HEK293 (cell line): ENCODE measurements around the gene GARRE1.

Experiments
- CTCF ChIA-PET: fragments of 350-600 bp; formaldehyde crosslinking; extraction: SDS; loops from one replicate; lab custom pipeline; 2021; ENCODE audit warnings: antibody characterized with exemption; lab: Yijun Ruan, JAX
- POLR2A ChIA-PET: fragments of 300-600 bp; formaldehyde crosslinking; extraction: SDS; loops from one replicate; lab custom pipeline; 2020; ENCODE audit warnings: antibody characterized with exemption, inconsistent platforms; lab: Yijun Ruan, JAX
- H3K27ac ChIP-seq: fragments of 200-500 bp; sonication (Bioruptor generic); 2 replicates; pipeline ENCODE4 v1.5.1; 2014; ENCODE audit warnings: low read depth, low read length, control low read depth, inconsistent platforms; ENCODE audit errors: extremely low read depth
- H3K36me3 ChIP-seq, 2 experiments: fragments of 200-500 bp in 1 of 2; sonication (Bioruptor generic) in 1 of 2; 1 replicate in 1 of 2; 2 replicates in 1 of 2; pipeline ENCODE4 v1.5.1; 2014 to 2017; ENCODE audit warnings: inconsistent platforms in 2 of 2, low read length in 2 of 2; ENCODE audit not compliant: control insufficient read depth in 2 of 2, insufficient read depth in 1 of 2
- H3K4me1 ChIP-seq: fragments of 200-500 bp; sonication (Bioruptor generic); 2 replicates; pipeline ENCODE4 v1.5.1; 2014; ENCODE audit warnings: mild to moderate bottlenecking, low read length, inconsistent platforms; ENCODE audit not compliant: control insufficient read depth, insufficient read depth
- H3K4me3 ChIP-seq: 2 replicates; pipeline ENCODE4 v1.5.1; 2011; ENCODE audit warnings: low read depth, mild to moderate bottlenecking, control low read depth, low read length, moderate library complexity
- H3K9me3 ChIP-seq: fragments of 200-500 bp; sonication (Bioruptor generic); 2 replicates; pipeline ENCODE4 v1.5.1; 2014; ENCODE audit warnings: low read depth, low read length, inconsistent platforms; ENCODE audit not compliant: control insufficient read depth, insufficient read depth
- FEZF1 ChIP-seq: fragments of 450-650 bp; formaldehyde crosslinking; IDR thresholded peaks from 2 replicates; pipeline ENCODE4 v1.5.1; 2016; ENCODE audit warnings: missing biosample characterization, missing genetic modification characterization
- IKZF3 ChIP-seq: fragments of 450-650 bp; IDR thresholded peaks from 2 replicates; pipeline ENCODE4 v1.5.0; 2018; ENCODE audit warnings: missing biosample characterization, mild to moderate bottlenecking, missing genetic modification characterization, moderate library complexity
- MEIS1 ChIP-seq: sonication (generic); formaldehyde crosslinking; IDR thresholded peaks from 2 replicates; pipeline ENCODE4 v1.8.1; 2022; ENCODE audit warnings: missing genetic modification reagents, mild to moderate bottlenecking, borderline replicate concordance
- RBAK ChIP-seq: fragments of 450-650 bp; formaldehyde crosslinking; IDR thresholded peaks from 2 replicates; pipeline ENCODE4 v1.5.1; 2016; ENCODE audit warnings: missing biosample characterization, missing genetic modification characterization
- SALL2 ChIP-seq: fragments of 450-650 bp; formaldehyde crosslinking; IDR thresholded peaks from 2 replicates; pipeline ENCODE4 v1.5.0; 2017; ENCODE audit warnings: missing biosample characterization, mild to moderate bottlenecking, missing genetic modification characterization, borderline replicate concordance
- TRIM28 ChIP-seq: IDR thresholded peaks from 2 replicates; pipeline ENCODE4 v1.6.1; 2011; ENCODE audit warnings: low read length, control low read depth, borderline replicate concordance
- YY1 ChIP-seq: fragments of 450-650 bp; formaldehyde crosslinking; IDR thresholded peaks from 2 replicates; pipeline ENCODE4 v1.5.1; 2018; ENCODE audit warnings: missing biosample characterization, missing genetic modification characterization
- ZBTB26 ChIP-seq: fragments of 450-650 bp; formaldehyde crosslinking; optimal IDR thresholded peaks from 2 replicates; pipeline ENCODE3; 2016; ENCODE audit warnings: missing biosample characterization, mild to moderate bottlenecking, missing genetic modification characterization
- ZFP41 ChIP-seq: fragments of 450-650 bp; formaldehyde crosslinking; IDR thresholded peaks from 2 replicates; pipeline ENCODE4 v1.5.1; 2016; ENCODE audit warnings: missing biosample characterization, missing genetic modification characterization, borderline replicate concordance
- ZNF184 ChIP-seq: fragments of 450-650 bp; IDR thresholded peaks from 2 replicates; pipeline ENCODE4 v1.5.1; 2018; ENCODE audit warnings: missing biosample characterization, mild to moderate bottlenecking, missing genetic modification characterization
- ZNF211 ChIP-seq: fragments of 450-650 bp; formaldehyde crosslinking; IDR thresholded peaks from 2 replicates; pipeline ENCODE4 v1.5.1; 2016; ENCODE audit warnings: low read depth, missing biosample characterization, missing genetic modification characterization
- ZNF24 ChIP-seq: fragments of 450-650 bp; formaldehyde crosslinking; IDR thresholded peaks from 2 replicates; pipeline ENCODE4 v1.5.1; 2016; ENCODE audit warnings: missing biosample characterization, missing genetic modification characterization
- ZNF561 ChIP-seq: fragments of 450-650 bp; IDR thresholded peaks from 2 replicates; pipeline ENCODE4 v1.5.1; 2018; ENCODE audit warnings: missing biosample characterization, missing genetic modification characterization, borderline replicate concordance
- ZNF585B ChIP-seq: fragments of 450-650 bp; formaldehyde crosslinking; IDR thresholded peaks from 2 replicates; pipeline ENCODE4 v1.5.1; 2016; ENCODE audit warnings: missing biosample characterization, missing genetic modification characterization
- ZNF660 ChIP-seq: fragments of 450-650 bp; IDR thresholded peaks from 2 replicates; pipeline ENCODE4 v1.5.1; 2018; ENCODE audit warnings: missing biosample characterization, mild to moderate bottlenecking, missing genetic modification characterization
- ZNF664 ChIP-seq: fragments of 450-650 bp; formaldehyde crosslinking; IDR thresholded peaks from 2 replicates; pipeline ENCODE4 v1.5.1; 2016; ENCODE audit warnings: missing biosample characterization, missing genetic modification characterization
- ZNF777 ChIP-seq: fragments of 450-650 bp; formaldehyde crosslinking; IDR thresholded peaks from 2 replicates; pipeline ENCODE4 v1.5.1; 2017; ENCODE audit warnings: missing biosample characterization, missing genetic modification characterization, borderline replicate concordance
- ZNF791 ChIP-seq: fragments of 450-650 bp; formaldehyde crosslinking; IDR thresholded peaks from 2 replicates; pipeline ENCODE4 v1.5.1; 2016; ENCODE audit warnings: missing biosample characterization, missing genetic modification characterization
- ZSCAN16 ChIP-seq: fragments of 450-650 bp; formaldehyde crosslinking; IDR thresholded peaks from 2 replicates; pipeline ENCODE4 v1.5.1; 2016; ENCODE audit warnings: missing biosample characterization, missing genetic modification characterization
- ZSCAN23 ChIP-seq: fragments of 450-650 bp; formaldehyde crosslinking; IDR thresholded peaks from 2 replicates; pipeline ENCODE4 v1.5.1; 2016; ENCODE audit warnings: missing biosample characterization, missing genetic modification characterization
- TF ChIP-seq, protein P1 (sequence below): fragments of 450-650 bp; IDR thresholded peaks from 2 replicates; pipeline ENCODE4 v1.5.1; 2018; ENCODE audit warnings: missing biosample characterization, mild to moderate bottlenecking, missing genetic modification characterization
- TF ChIP-seq, protein P2 (sequence below): fragments of 450-650 bp; formaldehyde crosslinking; IDR thresholded peaks from 2 replicates; pipeline ENCODE4 v1.5.0; 2017; ENCODE audit warnings: missing biosample characterization, missing genetic modification characterization, borderline replicate concordance

The GARRE1 gene

GRCh38 chr19:34269081-34269480 lies 14.7 kb downstream of the GARRE1 start:
- peak overlapping the region; percentile 88 for H3K27ac ChIP-seq
- H3K4me1 ChIP-seq: peaks cover 40% of the 10 kb centered on the region
- H3K4me3 ChIP-seq: no peak overlapping the region
- ChIA-PET CTCF (interaction anchor here (0.7 to 2.2 kb wide), 8 partner anchors 8 to 90 kb away, joined by 3 to 9 read pairs (median 4); no protein-coding TSS in a partner anchor), POLR2A (interaction anchor here (0.7 to 1.6 kb wide), 5 partner anchors 9 to 29 kb away, joined by 3 to 4 read pairs (median 4); no protein-coding TSS in a partner anchor)
- H3K9me3 ChIP-seq: no peaks in the 10 kb centered on the region
- H3K36me3 ChIP-seq: peaks cover 3 to 15% of the 10 kb centered on the region in 2 experiments; a peak in 2 of 3 replicates
- TF ChIP-seq ZSCAN16 (tag by site-specific recombination) (peak; percentile 70; the same call in 1 of the 2 replicates), IKZF3 (tag by site-specific recombination) (peak; percentile 36; the same call in 1 of the 2 replicates), ZNF24 (tag by site-specific recombination) (no peak)

- ChIA-PET POLR2A (interaction anchor here (0.7 to 1.6 kb wide), 5 partner anchors 9 to 29 kb away, joined by 3 to 4 read pairs (median 4); no protein-coding TSS in a partner anchor), CTCF (interaction anchor here (0.7 to 2.2 kb wide), 9 partner anchors 9 to 90 kb away, joined by 3 to 9 read pairs (median 4); no protein-coding TSS in a partner anchor)
- peaks cover 3 to 15% of the 10 kb centered on the region in 2 experiments; a peak in 2 of 3 replicates for H3K36me3 ChIP-seq
- TF ChIP-seq ZBTB26 (tag by site-specific recombination): peak; percentile 18
- TF ChIP-seq ZNF184: no peak
- TF ChIP-seq YY1: 0 out of 2 replicates have a peak, but pooled peaks have one; percentile 31
- TF ChIP-seq ZNF791 (tag by site-specific recombination): no peak
- H3K4me3 ChIP-seq: no peak overlapping the region
- peaks cover 40% of the 10 kb centered on the region for H3K4me1 ChIP-seq
- H3K27ac ChIP-seq: peak overlapping the region; percentile 88
- no peaks in the 10 kb centered on the region for H3K9me3 ChIP-seq
Measured at GRCh38 chr19:34269489-34269888, 15.1 kb downstream of the GARRE1 start.

- ChIA-PET CTCF (interaction anchor here (0.6 to 2.2 kb wide), 7 partner anchors 9 to 91 kb away, joined by 4 to 9 read pairs (median 4); no protein-coding TSS in a partner anchor), POLR2A (interaction anchor here (0.6 to 1.6 kb wide), 6 partner anchors 9 to 28 kb away, joined by 3 to 7 read pairs (median 4); no protein-coding TSS in a partner anchor)
- Histone ChIP-seq H3K4me1 (peaks cover 34% of the 10 kb centered on the region), H3K27ac (peak overlapping the region; percentile 88), H3K36me3 (peaks cover 3 to 15% of the 10 kb centered on the region in 2 experiments; a peak in 2 of 3 replicates), H3K9me3 (no peaks in the 10 kb centered on the region; the same call in 1 of the 2 replicates), H3K4me3 (no peak overlapping the region)
- TF ChIP-seq ZNF660 (tag by site-specific recombination): no peak; the same call in 1 of the 2 replicates
- peak; percentile 99 for TF ChIP-seq TRIM28
- no peak for TF ChIP-seq ZNF211 (tag by site-specific recombination)
- TF ChIP-seq, protein P1, sequence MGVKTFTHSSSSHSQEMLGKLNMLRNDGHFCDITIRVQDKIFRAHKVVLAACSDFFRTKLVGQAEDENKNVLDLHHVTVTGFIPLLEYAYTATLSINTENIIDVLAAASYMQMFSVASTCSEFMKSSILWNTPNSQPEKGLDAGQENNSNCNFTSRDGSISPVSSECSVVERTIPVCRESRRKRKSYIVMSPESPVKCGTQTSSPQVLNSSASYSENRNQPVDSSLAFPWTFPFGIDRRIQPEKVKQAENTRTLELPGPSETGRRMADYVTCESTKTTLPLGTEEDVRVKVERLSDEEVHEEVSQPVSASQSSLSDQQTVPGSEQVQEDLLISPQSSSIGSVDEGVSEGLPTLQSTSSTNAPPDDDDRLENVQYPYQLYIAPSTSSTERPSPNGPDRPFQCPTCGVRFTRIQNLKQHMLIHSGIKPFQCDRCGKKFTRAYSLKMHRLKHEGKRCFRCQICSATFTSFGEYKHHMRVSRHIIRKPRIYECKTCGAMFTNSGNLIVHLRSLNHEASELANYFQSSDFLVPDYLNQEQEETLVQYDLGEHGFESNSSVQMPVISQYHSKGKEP (tag by site-specific recombination): peak; percentile 64; the same call in 1 of the 2 replicates
- no peak for TF ChIP-seq ZNF777
- no peak for TF ChIP-seq ZSCAN23
- TF ChIP-seq ZNF561 (tag by site-specific recombination): peak; percentile 84; the same call in 1 of the 2 replicates
- TF ChIP-seq MEIS1: no peak
- peak; percentile 60 for TF ChIP-seq FEZF1 (tag by site-specific recombination)
- no peak for TF ChIP-seq ZNF664 (tag by site-specific recombination)
- no peak for TF ChIP-seq ZFP41 (tag by site-specific recombination)
- TF ChIP-seq SALL2: no peak
- TF ChIP-seq, protein P2, sequence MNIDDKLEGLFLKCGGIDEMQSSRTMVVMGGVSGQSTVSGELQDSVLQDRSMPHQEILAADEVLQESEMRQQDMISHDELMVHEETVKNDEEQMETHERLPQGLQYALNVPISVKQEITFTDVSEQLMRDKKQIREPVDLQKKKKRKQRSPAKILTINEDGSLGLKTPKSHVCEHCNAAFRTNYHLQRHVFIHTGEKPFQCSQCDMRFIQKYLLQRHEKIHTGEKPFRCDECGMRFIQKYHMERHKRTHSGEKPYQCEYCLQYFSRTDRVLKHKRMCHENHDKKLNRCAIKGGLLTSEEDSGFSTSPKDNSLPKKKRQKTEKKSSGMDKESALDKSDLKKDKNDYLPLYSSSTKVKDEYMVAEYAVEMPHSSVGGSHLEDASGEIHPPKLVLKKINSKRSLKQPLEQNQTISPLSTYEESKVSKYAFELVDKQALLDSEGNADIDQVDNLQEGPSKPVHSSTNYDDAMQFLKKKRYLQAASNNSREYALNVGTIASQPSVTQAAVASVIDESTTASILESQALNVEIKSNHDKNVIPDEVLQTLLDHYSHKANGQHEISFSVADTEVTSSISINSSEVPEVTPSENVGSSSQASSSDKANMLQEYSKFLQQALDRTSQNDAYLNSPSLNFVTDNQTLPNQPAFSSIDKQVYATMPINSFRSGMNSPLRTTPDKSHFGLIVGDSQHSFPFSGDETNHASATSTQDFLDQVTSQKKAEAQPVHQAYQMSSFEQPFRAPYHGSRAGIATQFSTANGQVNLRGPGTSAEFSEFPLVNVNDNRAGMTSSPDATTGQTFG (tag by site-specific recombination): no peak
- no peak for TF ChIP-seq ZNF585B (tag by site-specific recombination)
- TF ChIP-seq RBAK (tag by site-specific recombination): no peak
Measured at GRCh38 chr19:34269968-34270621, 15.7 kb downstream of the GARRE1 start.
